ENCODE measurements around the gene MATCAP1. TPM values are rescaled to one million over a fixed set of nuclear protein-coding genes. Genes with fewer than 3 reads are reported as not detected.

The MATCAP1 gene
- total and polyA plus RNA-seq, 2 of the 13 experiments (the other 11 are each of a cell fraction or from before 2014, with no cell fraction given) = 11.2 to 24.5 TPM

DNA sequence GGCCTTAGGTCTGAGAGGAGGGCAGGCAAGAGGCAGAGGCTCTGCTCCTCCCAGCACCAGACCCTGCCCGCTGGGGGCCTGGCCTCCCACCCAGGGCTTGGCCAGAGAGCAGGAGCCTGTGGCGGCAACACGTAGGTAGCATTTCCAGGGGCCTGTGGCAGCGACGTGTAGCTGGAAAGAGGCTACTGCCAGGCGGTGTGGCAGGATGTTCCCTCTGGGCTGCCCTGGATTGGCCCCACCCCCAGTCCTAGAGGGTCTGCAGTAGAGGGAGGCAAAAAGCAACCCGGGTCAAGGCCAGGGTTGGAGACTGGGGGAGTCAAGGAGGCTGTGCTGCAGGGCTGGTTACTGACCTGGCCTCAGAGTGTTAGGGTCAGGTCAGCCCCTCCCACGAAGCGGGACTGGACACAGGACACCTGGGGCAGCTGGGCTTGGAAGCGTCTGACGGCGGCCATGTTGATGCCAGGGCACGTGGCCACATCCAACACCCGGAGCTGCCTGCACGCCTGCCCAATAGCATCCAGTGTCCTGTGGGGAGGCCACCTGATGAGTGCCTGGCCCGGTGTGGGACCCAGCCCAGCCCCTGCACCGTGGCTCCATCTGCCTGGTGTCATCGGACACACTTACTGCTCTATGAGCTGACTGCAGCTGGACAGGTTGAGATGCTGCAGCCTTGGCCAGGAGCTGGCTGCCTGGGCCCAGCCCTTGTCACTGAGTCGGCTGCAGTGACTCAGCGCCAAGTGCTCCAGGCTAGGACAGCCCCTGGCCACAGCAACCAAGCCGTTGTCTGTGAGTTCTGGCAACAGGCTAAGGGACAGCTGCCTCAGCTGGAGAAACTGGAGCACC is 23.7 kb upstream of the MATCAP1 start (continued):
- TF ChIP-seq, protein P1, sequence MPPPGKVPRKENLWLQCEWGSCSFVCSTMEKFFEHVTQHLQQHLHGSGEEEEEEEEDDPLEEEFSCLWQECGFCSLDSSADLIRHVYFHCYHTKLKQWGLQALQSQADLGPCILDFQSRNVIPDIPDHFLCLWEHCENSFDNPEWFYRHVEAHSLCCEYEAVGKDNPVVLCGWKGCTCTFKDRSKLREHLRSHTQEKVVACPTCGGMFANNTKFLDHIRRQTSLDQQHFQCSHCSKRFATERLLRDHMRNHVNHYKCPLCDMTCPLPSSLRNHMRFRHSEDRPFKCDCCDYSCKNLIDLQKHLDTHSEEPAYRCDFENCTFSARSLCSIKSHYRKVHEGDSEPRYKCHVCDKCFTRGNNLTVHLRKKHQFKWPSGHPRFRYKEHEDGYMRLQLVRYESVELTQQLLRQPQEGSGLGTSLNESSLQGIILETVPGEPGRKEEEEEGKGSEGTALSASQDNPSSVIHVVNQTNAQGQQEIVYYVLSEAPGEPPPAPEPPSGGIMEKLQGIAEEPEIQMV (CRISPR knock-in tag; IDR thresholded peaks at IDR 0.05; ENCODE audit: low read depth) = no peak; the same call in 1 of the 2 replicates
- TF ChIP-seq, protein P2, sequence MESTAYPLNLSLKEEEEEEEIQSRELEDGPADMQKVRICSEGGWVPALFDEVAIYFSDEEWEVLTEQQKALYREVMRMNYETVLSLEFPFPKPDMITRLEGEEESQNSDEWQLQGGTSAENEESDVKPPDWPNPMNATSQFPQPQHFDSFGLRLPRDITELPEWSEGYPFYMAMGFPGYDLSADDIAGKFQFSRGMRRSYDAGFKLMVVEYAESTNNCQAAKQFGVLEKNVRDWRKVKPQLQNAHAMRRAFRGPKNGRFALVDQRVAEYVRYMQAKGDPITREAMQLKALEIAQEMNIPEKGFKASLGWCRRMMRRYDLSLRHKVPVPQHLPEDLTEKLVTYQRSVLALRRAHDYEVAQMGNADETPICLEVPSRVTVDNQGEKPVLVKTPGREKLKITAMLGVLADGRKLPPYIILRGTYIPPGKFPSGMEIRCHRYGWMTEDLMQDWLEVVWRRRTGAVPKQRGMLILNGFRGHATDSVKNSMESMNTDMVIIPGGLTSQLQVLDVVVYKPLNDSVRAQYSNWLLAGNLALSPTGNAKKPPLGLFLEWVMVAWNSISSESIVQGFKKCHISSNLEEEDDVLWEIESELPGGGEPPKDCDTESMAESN (CRISPR knock-in tag; conservative IDR thresholded peaks at IDR 0.05) = peak; percentile 48; the same call in 1 of the 2 replicates
- TF ChIP-seq RAD21 (CRISPR knock-in tag; IDR thresholded peaks at IDR 0.05) (0 out of 2 replicates have a peak, but pooled peaks have one; percentile 24), HMG20B (CRISPR knock-in tag; conservative IDR thresholded peaks at IDR 0.05) (no peak), SMYD3 (CRISPR knock-in tag; IDR thresholded peaks at IDR 0.05) (no peak), ZMYM3 (CRISPR knock-in tag; IDR thresholded peaks at IDR 0.05) (0 out of 2 replicates have a peak, but pooled peaks have one; percentile 55), ZSCAN12 (CRISPR knock-in tag; IDR thresholded peaks at IDR 0.05) (no peak), PHF8 (CRISPR knock-in tag; IDR thresholded peaks at IDR 0.05) (no peak), ZNF234 (CRISPR knock-in tag; conservative IDR thresholded peaks at IDR 0.05) (no peak), NPAS2 (CRISPR knock-in tag; IDR thresholded peaks at IDR 0.05; ENCODE audit: borderline replicate concordance) (no peak), ESRRA (CRISPR knock-in tag; IDR thresholded peaks at IDR 0.05; ENCODE audit: low read depth) (no peak), YY1 (IDR thresholded peaks at IDR 0.05; ENCODE audit: insufficient read depth, insufficient replicate concordance, low read depth, low read length) (peak; percentile 77), ZNF788 (CRISPR knock-in tag; IDR thresholded peaks at IDR 0.05; ENCODE audit: borderline replicate concordance) (no peak; the same call in 1 of the 2 replicates), ZNF841 (CRISPR knock-in tag; IDR thresholded peaks at IDR 0.05; ENCODE audit: borderline replicate concordance) (no peak), BRCA1 (CRISPR knock-in tag; IDR thresholded peaks at IDR 0.05) (no peak), ZNF772 (CRISPR knock-in tag; IDR thresholded peaks at IDR 0.05) (peak; percentile 51; the same call in 1 of the 2 replicates), MIER2 (CRISPR knock-in tag; IDR thresholded peaks at IDR 0.05) (no peak), ZNF468 (CRISPR knock-in tag; IDR thresholded peaks at IDR 0.05) (no peak), SMAD3 (CRISPR knock-in tag; IDR thresholded peaks at IDR 0.05) (no peak)
- TF ChIP-seq, protein P3, sequence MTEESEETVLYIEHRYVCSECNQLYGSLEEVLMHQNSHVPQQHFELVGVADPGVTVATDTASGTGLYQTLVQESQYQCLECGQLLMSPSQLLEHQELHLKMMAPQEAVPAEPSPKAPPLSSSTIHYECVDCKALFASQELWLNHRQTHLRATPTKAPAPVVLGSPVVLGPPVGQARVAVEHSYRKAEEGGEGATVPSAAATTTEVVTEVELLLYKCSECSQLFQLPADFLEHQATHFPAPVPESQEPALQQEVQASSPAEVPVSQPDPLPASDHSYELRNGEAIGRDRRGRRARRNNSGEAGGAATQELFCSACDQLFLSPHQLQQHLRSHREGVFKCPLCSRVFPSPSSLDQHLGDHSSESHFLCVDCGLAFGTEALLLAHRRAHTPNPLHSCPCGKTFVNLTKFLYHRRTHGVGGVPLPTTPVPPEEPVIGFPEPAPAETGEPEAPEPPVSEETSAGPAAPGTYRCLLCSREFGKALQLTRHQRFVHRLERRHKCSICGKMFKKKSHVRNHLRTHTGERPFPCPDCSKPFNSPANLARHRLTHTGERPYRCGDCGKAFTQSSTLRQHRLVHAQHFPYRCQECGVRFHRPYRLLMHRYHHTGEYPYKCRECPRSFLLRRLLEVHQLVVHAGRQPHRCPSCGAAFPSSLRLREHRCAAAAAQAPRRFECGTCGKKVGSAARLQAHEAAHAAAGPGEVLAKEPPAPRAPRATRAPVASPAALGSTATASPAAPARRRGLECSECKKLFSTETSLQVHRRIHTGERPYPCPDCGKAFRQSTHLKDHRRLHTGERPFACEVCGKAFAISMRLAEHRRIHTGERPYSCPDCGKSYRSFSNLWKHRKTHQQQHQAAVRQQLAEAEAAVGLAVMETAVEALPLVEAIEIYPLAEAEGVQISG (CRISPR knock-in tag; IDR thresholded peaks at IDR 0.05) = no peak; the same call in 1 of the 2 replicates
- TF ChIP-seq, protein P4, sequence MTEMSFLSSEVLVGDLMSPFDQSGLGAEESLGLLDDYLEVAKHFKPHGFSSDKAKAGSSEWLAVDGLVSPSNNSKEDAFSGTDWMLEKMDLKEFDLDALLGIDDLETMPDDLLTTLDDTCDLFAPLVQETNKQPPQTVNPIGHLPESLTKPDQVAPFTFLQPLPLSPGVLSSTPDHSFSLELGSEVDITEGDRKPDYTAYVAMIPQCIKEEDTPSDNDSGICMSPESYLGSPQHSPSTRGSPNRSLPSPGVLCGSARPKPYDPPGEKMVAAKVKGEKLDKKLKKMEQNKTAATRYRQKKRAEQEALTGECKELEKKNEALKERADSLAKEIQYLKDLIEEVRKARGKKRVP (CRISPR knock-in tag; IDR thresholded peaks at IDR 0.05) = no peak
- TF ChIP-seq, protein P5, sequence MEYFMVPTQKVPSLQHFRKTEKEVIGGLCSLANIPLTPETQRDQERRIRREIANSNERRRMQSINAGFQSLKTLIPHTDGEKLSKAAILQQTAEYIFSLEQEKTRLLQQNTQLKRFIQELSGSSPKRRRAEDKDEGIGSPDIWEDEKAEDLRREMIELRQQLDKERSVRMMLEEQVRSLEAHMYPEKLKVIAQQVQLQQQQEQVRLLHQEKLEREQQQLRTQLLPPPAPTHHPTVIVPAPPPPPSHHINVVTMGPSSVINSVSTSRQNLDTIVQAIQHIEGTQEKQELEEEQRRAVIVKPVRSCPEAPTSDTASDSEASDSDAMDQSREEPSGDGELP (IDR thresholded peaks at IDR 0.05; ENCODE audit: borderline replicate concordance, low read depth) = no peak

Measured in HepG2 (cell line).